H9 (cell line): Measurements from ENCODE around the gene NLRC3. TPM values are rescaled to one million over a fixed set of nuclear protein-coding genes. Genes with fewer than 3 reads are reported as not detected.

Source experiments
- DNase-seq: peaks from one replicate; pipeline ENCODE4 v3.0.0-alpha.2; 2017
- H2AFZ ChIP-seq: one replicate; pipeline ENCODE4 v1.6.1; 2013; ENCODE audit warnings: mild to moderate bottlenecking, low read length, control low read depth, moderate library complexity
- H2AK5ac ChIP-seq: 2 replicates; pipeline ENCODE4 v1.6.1; 2013; ENCODE audit warnings: low read length, control low read depth, mixed read lengths; ENCODE audit not compliant: insufficient read length
- H2BK120ac ChIP-seq: one replicate; pipeline ENCODE4 v1.6.1; 2013; ENCODE audit warnings: low read depth, mild to moderate bottlenecking, low read length, control low read depth, inconsistent platforms; ENCODE audit not compliant: poor library complexity, severe bottlenecking
- H2BK12ac ChIP-seq: 2 replicates; pipeline ENCODE4 v1.6.1; 2013; ENCODE audit warnings: low read length, control low read depth, mixed read lengths, low read depth; ENCODE audit not compliant: insufficient read length
- H2BK15ac ChIP-seq: 2 replicates; pipeline ENCODE4 v1.6.1; 2013; ENCODE audit warnings: low read depth, low read length, control low read depth
- H2BK20ac ChIP-seq: one replicate; pipeline ENCODE4 v1.6.1; 2013; ENCODE audit warnings: low read depth, mild to moderate bottlenecking, low read length, control low read depth, inconsistent platforms; ENCODE audit not compliant: poor library complexity, severe bottlenecking
- H2BK5ac ChIP-seq: 2 replicates; pipeline ENCODE4 v1.6.1; 2013; ENCODE audit warnings: low read length, control low read depth, mixed read lengths; ENCODE audit not compliant: insufficient read length
- H3K14ac ChIP-seq: 2 replicates; pipeline ENCODE4 v1.6.1; 2013; ENCODE audit warnings: low read length, control low read depth; ENCODE audit not compliant: insufficient read depth
- H3K18ac ChIP-seq: 2 replicates; pipeline ENCODE4 v1.6.1; 2013; ENCODE audit warnings: low read depth, mild to moderate bottlenecking, mixed read lengths, low read length, control low read depth; ENCODE audit not compliant: insufficient read length
- H3K23ac ChIP-seq: 2 replicates; pipeline ENCODE4 v1.6.1; 2013; ENCODE audit warnings: low read length, control low read depth, mixed read lengths, low read depth; ENCODE audit not compliant: insufficient read length
- H3K23me2 ChIP-seq: 2 replicates; pipeline ENCODE4 v1.6.1; 2013; ENCODE audit warnings: low read depth, mild to moderate bottlenecking, mixed read lengths, low read length, control low read depth; ENCODE audit not compliant: insufficient read length, poor library complexity, severe bottlenecking
- H3K27ac ChIP-seq: 2 replicates; pipeline ENCODE4 v1.5.1; 2013; ENCODE audit warnings: low read length, control low read depth, mixed read lengths, low read depth; ENCODE audit not compliant: insufficient read length
- H3K27me3 ChIP-seq: 2 replicates; pipeline ENCODE4 v1.6.1; 2013; ENCODE audit warnings: low read length, control low read depth, inconsistent platforms; ENCODE audit not compliant: insufficient read depth
- H3K4ac ChIP-seq: 2 replicates; pipeline ENCODE4 v1.6.1; 2013; ENCODE audit warnings: low read depth, mild to moderate bottlenecking, control low read depth, inconsistent platforms, low read length, moderate library complexity
- H3K4me1 ChIP-seq: 2 replicates; pipeline ENCODE4 v1.6.1; 2013; ENCODE audit warnings: low read length, control low read depth, inconsistent platforms; ENCODE audit not compliant: insufficient read depth
- H3K4me2 ChIP-seq: 2 replicates; pipeline ENCODE4 v1.6.1; 2013; ENCODE audit warnings: low read length, control low read depth, mixed read lengths; ENCODE audit not compliant: insufficient read length, insufficient read depth
- H3K56ac ChIP-seq: 2 replicates; pipeline ENCODE4 v1.6.1; 2013; ENCODE audit warnings: low read depth, mild to moderate bottlenecking, mixed read lengths, low read length, control low read depth; ENCODE audit not compliant: insufficient read length
- H3K79me1 ChIP-seq: 2 replicates; pipeline ENCODE4 v1.6.1; 2013; ENCODE audit warnings: low read depth, mild to moderate bottlenecking, moderate library complexity, low read length, control low read depth, inconsistent platforms; ENCODE audit not compliant: insufficient read depth, poor library complexity, severe bottlenecking
- H3K79me2 ChIP-seq: 2 replicates; pipeline ENCODE4 v1.6.1; 2013; ENCODE audit warnings: low read length, control low read depth, inconsistent platforms; ENCODE audit not compliant: insufficient read depth
- H3K9ac ChIP-seq: 2 replicates; pipeline ENCODE4 v1.6.1; 2013; ENCODE audit warnings: low read length, control low read depth, mixed read lengths; ENCODE audit not compliant: insufficient read length; ENCODE audit errors: extremely low read depth
- H3K9me3 ChIP-seq: one replicate; pipeline ENCODE4 v1.6.1; 2013; ENCODE audit warnings: low read depth, low read length, inconsistent platforms; ENCODE audit not compliant: control insufficient read depth
- H3T11ph ChIP-seq: one replicate; pipeline ENCODE4 v1.6.1; 2013; ENCODE audit warnings: mild to moderate bottlenecking, low read length, control low read depth, inconsistent platforms
- H4K20me1 ChIP-seq: one replicate; pipeline ENCODE4 v1.6.1; 2013; ENCODE audit not compliant: control insufficient read depth, insufficient read length, insufficient read depth
- H4K5ac ChIP-seq: 2 replicates; pipeline ENCODE4 v1.6.1; 2013; ENCODE audit warnings: low read depth, mild to moderate bottlenecking, mixed read lengths, low read length, control low read depth; ENCODE audit not compliant: insufficient read length
- H4K8ac ChIP-seq: replicated peaks from 2 replicates; pipeline ENCODE4 v1.6.1; 2013; ENCODE audit warnings: low read length, control low read depth, mixed read lengths, low read depth; ENCODE audit not compliant: insufficient read length
- H4K91ac ChIP-seq: 2 replicates; pipeline ENCODE4 v1.6.1; 2013; ENCODE audit warnings: low read depth, mild to moderate bottlenecking, moderate library complexity, mixed read lengths, low read length, control low read depth; ENCODE audit not compliant: insufficient read length
- H3K27ac Mint-ChIP-seq, 3 experiments: 2 replicates in 2 of 3; 3 replicates in 1 of 3; pipeline ENCODE4 v1.8.0; 2020 to 2021; ENCODE audit warnings: mixed read lengths in 3 of 3, mild to moderate bottlenecking in 1 of 3, moderate library complexity in 1 of 3
- H3K27me3 Mint-ChIP-seq: 2 replicates; pipeline ENCODE4 v1.8.0; 2021; ENCODE audit warnings: low read depth, mild to moderate bottlenecking, moderate library complexity, mixed read lengths
- H3K36me3 Mint-ChIP-seq, 3 experiments: 2 replicates in 2 of 3; 3 replicates in 1 of 3; pipeline ENCODE4 v1.8.0; 2020 to 2021; ENCODE audit warnings: low read depth in 3 of 3, mixed read lengths in 3 of 3; ENCODE audit not compliant: insufficient read depth in 1 of 3
- H3K4me1 Mint-ChIP-seq, 2 experiments: 2 replicates each; pipeline ENCODE4 v1.8.0; 2020; ENCODE audit warnings: mixed read lengths in 2 of 2
- H3K4me3 Mint-ChIP-seq, 2 experiments: 2 replicates in 1 of 2; 3 replicates in 1 of 2; pipeline ENCODE4 v1.8.0; 2020 to 2021; ENCODE audit warnings: mild to moderate bottlenecking in 2 of 2, mixed read lengths in 2 of 2, moderate library complexity in 1 of 2
- H3K9me3 Mint-ChIP-seq, 2 experiments: 2 replicates in 1 of 2; 3 replicates in 1 of 2; pipeline ENCODE4 v1.8.0; 2020; ENCODE audit warnings: mild to moderate bottlenecking in 2 of 2, mixed read lengths in 2 of 2, moderate library complexity in 1 of 2
- CTCF ChIP-seq: fragments of 200-600 bp; sonication (generic); conservative IDR thresholded peaks from 3 replicates; pipeline ENCODE4 v1.8.0; 2021; ENCODE audit warnings: antibody characterized with exemption, mild to moderate bottlenecking
- WGBS: extraction: QIAGEN DNeasy Blood & Tissue Kit; methylation state at CpG from one replicate; pipeline ENCODE4 v1.1.7; 2013; ENCODE audit warnings: missing lambda C conversion rate, low lambda C conversion rate, mixed read lengths; ENCODE audit not compliant: insufficient read length; ENCODE audit errors: extremely low coverage; 5-methylcytosine and 5-hydroxymethylcytosine counted together
- total RNA-seq: library from RNA; stranded (reverse); gene quantifications from 2 replicates; pipeline ENCODE4 v1.2.1, GENCODE V29; 2021

Gene NLRC3
- total RNA-seq, 1 experiment from 2014 or later: 0.44 TPM

GRCh38 chr16:3490911-3491629 is 86.1 kb downstream of the NLRC3 start:
- no peak overlapping the region for H3K4me3 Mint-ChIP-seq
- H3K79me1 ChIP-seq: no peaks in the 10 kb centered on the region
- no peaks in the 10 kb centered on the region for H3K4me1 ChIP-seq
- no peak overlapping the region for H3K23ac ChIP-seq
- H3K27me3 ChIP-seq: no peaks in the 10 kb centered on the region
- H2BK120ac ChIP-seq: no peak overlapping the region
- no peak overlapping the region for H2AFZ ChIP-seq
- H3K56ac ChIP-seq: no peak overlapping the region
- WGBS: no CpG with 5 or more reads among the region's 17 CpGs
- peaks cover 0 to 2% of the 10 kb centered on the region in 2 experiments; a peak in 1 of 4 replicates for H3K4me1 Mint-ChIP-seq
- H2AK5ac ChIP-seq: no peak overlapping the region
- no peak overlapping the region for H4K8ac ChIP-seq
- no peak overlapping the region for H2BK5ac ChIP-seq
- peak overlapping the region in 1 of 3 experiments; percentile 27; a peak in 2 of 7 replicates for H3K27ac Mint-ChIP-seq
- H3K9me3 Mint-ChIP-seq: no peaks in the 10 kb centered on the region
- TF ChIP-seq CTCF: peak; percentile 41; the same call in 2 of the 3 replicates
- H4K20me1 ChIP-seq: no peaks in the 10 kb centered on the region
- no peak for DNase-seq
- H3K4ac ChIP-seq: no peak overlapping the region
- H3K79me2 ChIP-seq: no peaks in the 10 kb centered on the region
- no peaks in the 10 kb centered on the region for H3K23me2 ChIP-seq
- H3K27ac ChIP-seq: no peak overlapping the region
- H3K9ac ChIP-seq: no peak overlapping the region
- no peak overlapping the region for H4K5ac ChIP-seq
- H3K27me3 Mint-ChIP-seq: no peaks in the 10 kb centered on the region; the same call in 1 of the 2 replicates
- H3K36me3 Mint-ChIP-seq: peaks cover 4 to 11% (median 6%) of the 10 kb centered on the region in 3 experiments; a peak in 6 of 7 replicates
- H2BK12ac ChIP-seq: no peak overlapping the region
- H3K9me3 ChIP-seq: no peaks in the 10 kb centered on the region
- H2BK20ac ChIP-seq: no peak overlapping the region
- no peak overlapping the region for H2BK15ac ChIP-seq
- H3K4me2 ChIP-seq: no peak overlapping the region
- no peak overlapping the region for H3K18ac ChIP-seq
- H3K14ac ChIP-seq: no peak overlapping the region
- no peak overlapping the region for H3T11ph ChIP-seq
- no peak overlapping the region for H4K91ac ChIP-seq

Other genes with a start within 250 kb of the NLRC3 start
- not detected in 2 replicates for gene OR2C1, start 221.5 kb downstream of the NLRC3 start, total RNA-seq
- 18.0 and 20.0 TPM in 2 replicates for gene ZSCAN32, start 176.4 kb downstream of the NLRC3 start, total RNA-seq
- gene ZNF174, start 176.2 kb downstream of the NLRC3 start, total RNA-seq: 10.8 and 11.1 TPM in 2 replicates
- 3.4 and 3.5 TPM in 2 replicates for gene ZNF597, start 133.9 kb downstream of the NLRC3 start, total RNA-seq
- gene NAA60, start 133.7 kb downstream of the NLRC3 start, total RNA-seq: 49.3 and 50.4 TPM in 2 replicates
- gene C16orf90, start 81.9 kb downstream of the NLRC3 start, total RNA-seq: not detected in 2 replicates
- 10.6 and 13.4 TPM in 2 replicates for gene CLUAP1, start 76.4 kb downstream of the NLRC3 start, total RNA-seq
- 9.9 and 10.0 TPM in 2 replicates for gene SLX4, start 34.2 kb upstream of the NLRC3 start, total RNA-seq
- gene DNASE1, start 77.3 kb upstream of the NLRC3 start, total RNA-seq: 10.1 and 10.6 TPM in 2 replicates
- gene TRAP1, start 140.1 kb upstream of the NLRC3 start, total RNA-seq: 211 and 242 TPM in 2 replicates